Ramos (cell line): ENCODE results near the gene TCIRG1.
"Not testable (repeated sequence)": the region's sequence is repeated elsewhere in the genome, so short reads cannot be mapped to it uniquely, and the experiment has no call there.

ENCODE experiments used
- in situ Hi-C: fragments of 300-500 bp; cut with MboI; formaldehyde crosslinking; loops from one replicate; pipeline ENCODE4 v1.14.3; 2022; ENCODE audit warnings: low sequenced_read_pairs; ENCODE audit not compliant: unreplicated experiment

Gene TCIRG1

DNA sequence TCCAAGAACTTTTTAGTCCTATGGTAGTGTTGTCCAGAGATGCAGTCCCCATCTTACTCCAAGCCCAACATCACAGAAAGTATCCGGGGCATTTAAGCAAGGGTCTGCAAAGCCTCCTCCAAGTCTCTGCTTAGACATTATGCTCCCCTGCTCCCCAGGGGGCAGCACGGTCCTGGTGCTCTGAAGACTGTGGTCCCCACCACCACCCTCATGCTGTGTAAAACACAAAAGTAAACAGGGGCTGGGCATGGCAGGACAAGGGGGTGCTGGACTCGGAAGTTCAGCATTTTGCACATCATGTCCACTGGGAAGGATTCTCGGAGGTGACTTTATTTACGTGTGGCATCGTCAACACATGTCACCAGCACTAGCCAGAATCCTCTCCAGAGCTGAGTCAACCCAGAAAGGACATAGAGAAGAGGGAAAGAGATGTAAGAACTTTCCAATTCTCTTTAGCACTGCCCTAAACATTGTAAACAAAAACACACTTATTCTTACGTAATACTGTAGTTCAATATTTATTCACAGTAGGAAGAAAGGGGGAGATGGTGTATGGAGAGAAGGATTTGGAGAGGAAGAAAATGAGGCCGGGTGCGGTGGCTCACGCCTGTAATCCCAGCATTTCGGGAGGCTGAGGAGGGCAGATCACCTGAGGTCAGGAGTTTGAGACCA, 37.7 kb downstream of the TCIRG1 start:
- in situ Hi-C loops, result no loop called here

- in situ Hi-C loops, result no loop called here
Measured at GRCh38 chr11:68077617-68078582, 39.1 kb downstream of the TCIRG1 start.

DNA sequence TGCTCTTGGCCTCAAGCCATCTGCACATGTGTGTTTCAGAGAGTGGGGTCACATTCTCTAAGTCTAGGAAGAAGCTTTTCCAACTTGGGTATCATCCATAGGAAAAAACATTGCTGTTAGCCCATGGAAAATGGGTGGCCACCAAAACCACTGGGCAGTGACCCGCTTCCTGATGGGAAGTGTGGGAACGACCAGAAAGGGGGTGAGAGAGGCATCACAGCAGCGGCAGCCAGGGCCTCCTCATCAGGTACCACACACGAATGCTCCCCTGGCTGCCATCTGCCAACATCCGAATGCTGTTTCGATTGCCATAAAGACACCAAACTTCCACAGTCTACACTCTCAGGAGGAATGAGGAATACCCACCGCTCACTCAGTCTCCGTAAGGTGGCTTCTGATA, 42.0 kb downstream of the TCIRG1 start:
- in situ Hi-C loops, result no loop called here

DNA sequence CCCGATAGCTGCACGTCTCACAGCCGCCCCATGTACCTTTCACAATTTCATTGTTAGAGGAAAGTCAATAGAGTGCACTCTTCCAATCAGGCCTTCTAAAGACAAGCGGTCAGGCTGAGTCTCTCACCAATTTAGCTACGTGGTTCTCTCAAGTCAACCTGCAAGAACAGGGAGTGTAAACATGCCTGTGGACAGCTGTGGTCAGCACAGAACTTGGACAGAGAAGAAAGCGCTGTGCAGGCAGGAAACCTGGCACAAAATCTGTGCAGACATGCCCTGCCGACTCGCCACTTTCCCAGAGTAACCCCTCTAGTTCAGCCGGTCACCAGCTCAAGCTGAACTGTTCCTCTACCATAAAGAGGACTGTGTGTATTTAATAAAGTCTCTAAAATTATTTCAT, 42.9 kb downstream of the TCIRG1 start:
- in situ Hi-C loops, result no loop called here

DNA sequence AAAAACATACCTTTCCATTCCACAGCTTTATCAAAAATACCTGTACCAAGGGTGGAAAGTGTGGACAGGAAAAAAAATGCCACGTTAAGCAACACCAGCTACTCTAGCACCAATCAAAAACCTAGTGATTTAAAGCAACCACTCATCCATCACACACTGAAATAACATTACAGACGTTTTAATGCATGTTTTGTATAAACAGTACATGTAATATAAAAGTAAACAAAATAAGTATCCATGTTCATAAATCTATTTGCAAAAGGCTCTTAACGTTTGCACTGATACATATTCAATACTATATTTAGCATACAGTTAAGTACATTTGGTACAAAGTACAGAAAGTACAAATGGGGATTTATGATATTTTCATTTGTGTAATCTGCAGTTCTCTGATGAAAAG, 43.7 kb downstream of the TCIRG1 start:
- in situ Hi-C loops, result no loop called here

DNA sequence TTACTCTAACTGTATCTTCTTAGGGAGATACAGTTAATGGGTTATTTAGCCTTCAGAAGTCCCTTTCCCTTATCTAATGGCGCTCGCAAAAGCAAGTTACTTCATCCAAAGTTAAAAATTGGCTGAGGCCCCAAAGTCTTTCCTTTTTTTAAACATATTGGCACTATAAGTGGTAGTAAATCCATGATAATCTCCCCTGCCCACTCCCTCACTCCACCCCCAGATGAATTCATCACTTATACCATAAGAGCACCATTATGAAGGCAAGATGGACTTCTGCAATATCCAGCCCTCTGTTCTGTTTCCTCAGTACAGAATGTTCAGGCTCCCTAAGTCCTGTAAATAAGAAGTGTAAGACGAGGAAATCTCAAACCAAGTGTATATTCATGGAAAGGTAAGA, 44.7 kb downstream of the TCIRG1 start:
- in situ Hi-C loops, result no loop called here

DNA sequence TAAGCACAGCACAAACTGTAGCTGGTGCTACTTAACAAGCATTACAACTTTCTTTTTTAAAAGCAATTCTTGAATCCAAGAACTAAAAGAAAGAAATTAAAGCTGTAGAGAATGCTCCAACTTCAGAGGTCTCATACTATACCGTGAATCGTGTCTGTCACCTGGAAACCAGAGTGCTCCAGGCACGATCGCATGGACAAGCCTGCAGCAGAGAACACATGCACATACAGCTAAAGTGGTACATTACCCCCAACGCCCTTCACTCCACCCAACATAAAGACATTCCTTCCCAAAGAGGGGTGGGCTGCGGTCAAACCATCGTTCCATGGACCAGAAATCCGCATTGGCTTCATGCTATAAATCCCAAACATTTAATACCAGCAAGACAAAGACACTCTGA, 50.9 kb downstream of the TCIRG1 start:
- in situ Hi-C loops, result no loop called here

- in situ Hi-C loops, result no loop called here
Measured at GRCh38 chr11:68090287-68090686, 51.5 kb downstream of the TCIRG1 start.

DNA sequence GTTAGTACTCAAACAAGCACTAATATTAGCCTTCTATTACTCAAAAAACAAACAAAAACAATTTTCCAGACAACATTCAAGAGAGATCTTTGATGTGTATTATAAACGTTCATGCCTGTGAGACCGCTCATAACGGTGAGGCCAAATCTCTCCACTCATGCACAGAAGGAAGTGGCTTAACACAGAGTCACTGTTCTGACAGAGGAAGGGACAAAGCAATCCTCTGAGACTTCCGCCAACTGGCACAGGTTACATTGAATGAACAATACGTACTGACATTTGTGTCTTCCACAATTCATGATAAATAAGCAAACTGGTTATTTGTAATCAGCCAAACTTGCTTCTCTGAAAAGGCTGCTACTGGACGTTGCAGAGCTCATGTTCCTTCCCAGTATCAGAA, 51.9 kb downstream of the TCIRG1 start:
- in situ Hi-C loops, result no loop called here

GRCh38 chr11:68092411-68092810, 53.6 kb downstream of the TCIRG1 start:
- in situ Hi-C loops, result no loop called here

DNA sequence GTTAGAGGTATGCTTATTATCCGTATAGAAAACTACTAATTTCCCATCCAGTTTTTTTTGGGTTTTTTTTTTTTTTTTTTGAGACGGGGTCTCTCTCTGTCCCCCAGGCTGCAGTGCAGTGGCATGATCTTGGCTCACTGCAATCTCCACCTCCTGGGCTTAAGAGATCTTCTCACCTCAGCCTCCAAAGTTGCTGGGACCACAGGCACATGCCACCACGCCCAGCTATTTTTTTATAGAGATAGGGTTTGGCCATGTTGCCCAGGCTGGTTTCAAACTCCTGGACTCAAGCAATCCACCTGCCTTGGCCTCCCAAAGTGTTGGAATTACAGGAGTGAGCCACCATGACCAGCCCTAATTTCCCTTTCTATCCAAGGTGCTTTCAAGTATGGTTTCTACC, 54.1 kb downstream of the TCIRG1 start:
- in situ Hi-C loops, result not testable (repeated sequence)

DNA sequence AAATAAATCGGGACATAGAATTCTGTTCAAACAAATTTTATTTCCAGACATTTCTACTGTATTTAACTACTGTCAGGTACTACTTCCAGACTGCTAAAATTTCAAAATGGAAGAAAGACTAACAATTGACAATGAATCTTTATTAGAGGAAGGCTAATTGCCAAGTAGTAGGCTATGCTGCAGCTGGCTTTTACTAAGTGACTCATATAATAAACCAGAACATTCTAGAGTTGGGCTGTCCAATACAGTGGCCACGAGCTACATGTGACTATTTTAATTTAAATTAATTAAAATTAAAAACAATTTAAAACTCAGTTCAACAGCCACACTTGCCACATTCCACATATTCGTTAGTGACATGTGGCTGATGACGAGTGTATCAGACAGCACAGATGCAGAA, 54.7 kb downstream of the TCIRG1 start:
- in situ Hi-C loops, result no loop called here

GRCh38 chr11:68096962-68097361, 58.1 kb downstream of the TCIRG1 start:
- in situ Hi-C loops, result no loop called here

DNA sequence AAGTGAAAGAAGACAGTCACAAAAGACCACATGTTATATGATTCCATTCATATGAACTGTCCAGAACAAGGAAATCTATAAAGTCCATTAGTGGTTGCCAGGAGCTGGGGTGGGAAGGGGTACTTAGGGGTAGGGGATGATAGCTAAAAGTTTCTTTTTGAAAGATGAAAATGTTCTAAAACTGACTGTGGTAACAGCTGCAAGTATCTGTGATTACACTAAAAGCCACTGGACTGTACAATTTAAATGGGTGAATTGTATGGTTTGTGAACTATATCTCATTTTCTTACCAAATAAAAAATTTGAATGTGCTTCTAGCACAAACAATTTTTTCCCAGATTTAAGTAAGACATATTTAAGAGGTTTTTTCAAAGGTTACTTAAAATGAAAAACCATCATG, 60.2 kb downstream of the TCIRG1 start:
- in situ Hi-C loops, result no loop called here

DNA sequence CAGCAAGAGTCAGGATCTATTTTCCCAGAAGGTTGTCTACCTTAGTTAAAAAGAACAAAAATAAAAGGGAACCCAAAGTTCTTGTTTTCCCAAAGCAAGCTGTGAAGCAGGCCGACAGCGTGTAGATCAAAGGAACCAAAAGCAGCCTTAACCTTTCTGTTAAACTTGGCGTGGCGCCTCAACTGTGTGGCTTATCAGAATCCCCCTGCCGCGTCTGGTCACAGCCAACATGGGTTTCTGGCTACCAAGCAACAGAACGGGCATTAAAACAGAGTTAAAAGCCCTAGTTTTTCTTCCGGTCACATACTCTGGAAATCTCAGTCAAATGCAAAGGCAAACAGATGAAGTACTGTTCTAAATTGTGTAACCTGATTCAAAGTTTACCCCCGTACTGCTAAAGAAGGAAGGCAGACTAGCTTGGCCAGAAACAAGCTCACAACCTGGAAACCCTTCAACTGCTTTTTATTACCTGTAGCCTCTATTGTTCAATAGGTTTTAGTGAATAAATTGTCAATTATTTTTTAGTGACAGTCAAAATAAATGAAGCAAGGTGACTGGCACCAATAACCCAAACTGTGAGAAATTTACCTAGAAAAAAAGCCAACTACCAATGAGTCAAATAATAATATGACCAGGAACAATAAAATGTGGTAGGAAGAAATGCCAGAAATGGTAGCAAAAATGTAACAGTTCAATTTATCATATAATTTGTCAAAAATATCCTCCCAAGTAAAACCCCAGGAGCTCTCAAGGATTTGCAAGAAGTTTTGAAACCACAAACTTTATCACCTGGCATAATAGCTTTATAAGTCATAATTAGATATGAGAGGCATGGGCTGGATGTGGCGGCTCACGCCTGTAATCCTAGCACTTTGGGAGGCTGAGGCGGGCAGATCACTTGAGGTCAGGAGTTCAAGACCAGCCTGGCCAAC, 60.9 kb downstream of the TCIRG1 start:
- in situ Hi-C loops, result no loop called here
